Left forelimb (tissue), 1 donor: ENCODE data around the gene GPR37L1.
"Not testable (repeated sequence)": the region's sequence is repeated elsewhere in the genome, so short reads cannot be mapped to it uniquely, and the experiment has no call there.

Experiments used
- DNase-seq: peaks from one replicate; pipeline ENCODE4 v3.0.0-alpha.2; 2018; ENCODE audit warnings: low spot score

GPR37L1 gene

DNA sequence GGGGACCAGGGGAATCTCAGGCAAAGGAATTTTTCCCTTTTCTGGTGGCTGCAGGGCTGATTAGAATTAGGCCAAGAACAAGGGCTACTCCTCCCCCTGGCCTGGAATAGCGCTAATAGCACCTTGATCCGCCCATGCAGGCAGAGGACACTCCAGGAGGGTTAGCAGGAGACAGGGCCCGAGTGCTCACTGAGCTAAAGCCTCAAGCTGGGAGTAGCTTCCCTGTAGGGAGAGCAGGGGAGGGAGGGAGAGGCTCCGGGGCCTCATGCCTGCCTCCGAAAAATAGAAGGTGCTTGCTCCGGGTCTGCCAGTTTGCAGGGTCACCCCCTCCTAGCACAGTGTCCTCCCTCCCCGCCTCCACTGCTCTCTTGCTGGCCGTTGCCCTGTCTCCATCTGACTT, 33.9 kb downstream of the GPR37L1 start:
- no peak for DNase-seq

DNA sequence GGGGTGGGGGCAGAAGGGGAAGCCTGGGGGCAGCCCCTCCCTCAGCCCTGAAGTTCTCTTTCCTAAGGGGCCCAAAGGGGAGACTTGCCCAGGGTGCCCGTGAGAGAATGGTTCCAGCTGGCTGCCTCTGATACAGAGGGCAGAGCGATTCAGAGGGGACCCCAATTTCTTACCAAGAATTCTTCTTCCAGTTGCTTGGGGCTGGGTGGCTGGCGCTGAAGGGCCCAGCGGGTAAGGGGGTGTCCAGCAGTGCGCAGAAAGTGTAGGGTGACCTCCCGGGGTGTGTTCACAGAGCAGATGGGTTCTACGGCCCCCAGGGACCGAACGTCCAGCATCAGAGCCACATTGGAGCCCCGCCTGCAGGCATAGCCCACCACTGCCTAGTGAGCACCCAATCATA, 35.2 kb downstream of the GPR37L1 start:
- no peak for DNase-seq

DNA sequence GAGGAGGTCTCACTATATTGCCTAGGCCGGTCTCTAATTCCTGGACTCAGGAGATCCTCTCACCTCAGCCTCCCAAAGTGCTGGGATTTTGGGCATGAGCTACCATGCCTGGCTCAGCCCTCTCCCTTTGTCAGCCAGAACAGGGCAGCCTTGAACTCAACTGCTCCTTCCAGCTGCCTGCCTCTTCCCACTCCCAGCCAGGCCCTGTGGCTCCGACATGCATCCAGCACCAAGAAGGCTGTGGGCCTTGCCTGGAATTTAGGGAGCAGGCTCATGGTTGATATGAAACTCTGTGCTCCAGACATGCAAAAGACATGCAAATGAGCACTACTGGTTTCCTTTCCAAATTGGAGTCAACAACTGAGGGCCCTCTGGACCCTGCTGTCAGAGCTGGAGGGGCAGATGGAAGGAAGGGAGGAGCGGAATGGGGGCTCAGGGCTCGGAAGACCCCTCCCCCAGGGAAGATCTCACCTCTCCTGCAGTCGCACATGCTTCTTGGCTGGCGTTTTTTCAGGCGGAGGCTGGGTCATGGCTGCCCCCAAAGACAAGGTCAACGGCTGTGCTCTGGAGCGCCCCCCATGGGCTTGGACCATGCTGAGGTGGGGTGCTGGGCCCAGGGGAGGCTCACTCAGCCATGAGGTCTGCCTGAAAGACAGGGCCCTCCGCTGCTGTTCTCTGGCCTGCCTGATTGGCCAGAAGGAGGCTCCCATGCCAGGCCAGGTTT, 36.3 kb downstream of the GPR37L1 start:
- DNase-seq: no peak

DNA sequence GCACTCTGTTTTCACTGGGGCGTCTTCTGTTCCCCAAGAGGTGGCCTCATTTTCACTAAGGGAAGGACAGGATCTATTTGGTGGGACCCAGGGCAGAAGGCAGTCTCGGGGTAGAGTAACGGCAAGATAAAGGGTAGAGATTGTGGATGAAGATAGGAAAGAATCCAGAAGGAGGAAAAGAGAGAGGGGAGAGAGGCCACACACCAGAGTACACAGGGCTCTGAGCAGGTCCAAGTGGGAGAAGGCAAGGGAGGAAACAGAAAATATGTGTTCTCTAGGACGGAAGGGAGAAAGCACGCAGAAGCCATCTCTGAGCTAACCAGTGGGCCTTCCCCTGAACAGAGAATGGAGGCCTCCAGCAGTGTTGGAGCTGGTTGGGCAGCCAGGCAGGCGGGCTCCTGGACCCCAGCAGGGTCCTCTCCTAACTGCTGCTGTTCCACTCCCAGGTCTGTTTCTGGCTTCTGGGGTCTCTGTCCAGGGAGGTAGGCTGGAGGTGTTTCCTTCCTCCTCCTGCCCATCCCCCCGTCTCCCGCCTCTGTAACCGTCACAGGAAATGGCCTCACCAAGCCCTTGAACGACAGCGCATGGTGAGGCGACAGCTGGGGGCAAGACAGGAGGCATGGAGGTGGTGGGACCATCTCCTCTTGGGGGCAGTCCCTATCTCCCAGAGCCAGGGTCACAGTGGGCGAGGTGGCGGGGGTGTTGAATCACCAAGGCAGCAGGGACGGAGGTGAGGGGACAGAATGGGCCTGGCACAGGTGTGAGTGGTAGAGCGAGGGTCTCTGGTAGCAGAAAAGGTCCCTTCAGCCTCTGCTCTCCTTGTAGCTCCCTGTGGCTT, 37.0 kb downstream of the GPR37L1 start:
- DNase-seq: no peak

DNA sequence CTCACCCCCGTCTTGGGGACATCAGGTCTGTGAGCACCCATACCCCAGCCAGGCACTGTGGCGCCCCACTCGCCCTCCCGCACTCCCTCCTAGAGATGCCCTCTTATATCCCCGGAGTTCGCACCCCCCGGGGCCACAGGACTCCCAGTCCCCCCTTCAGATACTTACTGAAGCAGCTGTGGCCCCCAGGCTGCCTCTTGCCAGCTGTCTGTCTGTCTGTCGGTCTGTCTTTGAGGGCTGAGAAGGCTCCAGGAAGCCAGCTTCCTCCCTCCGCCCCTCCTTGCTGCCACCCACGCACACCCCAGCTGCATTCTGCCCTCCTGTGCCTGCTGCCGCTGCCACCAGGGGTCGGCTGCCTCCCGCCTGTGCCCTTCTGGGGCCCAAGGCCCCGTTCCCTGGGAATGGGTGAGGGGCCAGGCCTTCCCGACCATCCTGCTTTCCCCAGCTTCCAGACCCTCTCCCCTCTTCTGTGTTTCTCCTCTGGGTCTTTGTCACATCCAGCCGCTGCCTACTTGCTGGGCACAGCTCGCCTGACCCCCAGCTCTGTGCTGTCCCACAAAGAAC, 37.7 kb downstream of the GPR37L1 start, which contains the start of gene PTPN7:
Gene PTPN7, minus strand, starts transcription at position 226 of the 564 bp plus-strand sequence. CDS start 1,200 bp downstream, outside the sequence.
- no peak for DNase-seq

DNA sequence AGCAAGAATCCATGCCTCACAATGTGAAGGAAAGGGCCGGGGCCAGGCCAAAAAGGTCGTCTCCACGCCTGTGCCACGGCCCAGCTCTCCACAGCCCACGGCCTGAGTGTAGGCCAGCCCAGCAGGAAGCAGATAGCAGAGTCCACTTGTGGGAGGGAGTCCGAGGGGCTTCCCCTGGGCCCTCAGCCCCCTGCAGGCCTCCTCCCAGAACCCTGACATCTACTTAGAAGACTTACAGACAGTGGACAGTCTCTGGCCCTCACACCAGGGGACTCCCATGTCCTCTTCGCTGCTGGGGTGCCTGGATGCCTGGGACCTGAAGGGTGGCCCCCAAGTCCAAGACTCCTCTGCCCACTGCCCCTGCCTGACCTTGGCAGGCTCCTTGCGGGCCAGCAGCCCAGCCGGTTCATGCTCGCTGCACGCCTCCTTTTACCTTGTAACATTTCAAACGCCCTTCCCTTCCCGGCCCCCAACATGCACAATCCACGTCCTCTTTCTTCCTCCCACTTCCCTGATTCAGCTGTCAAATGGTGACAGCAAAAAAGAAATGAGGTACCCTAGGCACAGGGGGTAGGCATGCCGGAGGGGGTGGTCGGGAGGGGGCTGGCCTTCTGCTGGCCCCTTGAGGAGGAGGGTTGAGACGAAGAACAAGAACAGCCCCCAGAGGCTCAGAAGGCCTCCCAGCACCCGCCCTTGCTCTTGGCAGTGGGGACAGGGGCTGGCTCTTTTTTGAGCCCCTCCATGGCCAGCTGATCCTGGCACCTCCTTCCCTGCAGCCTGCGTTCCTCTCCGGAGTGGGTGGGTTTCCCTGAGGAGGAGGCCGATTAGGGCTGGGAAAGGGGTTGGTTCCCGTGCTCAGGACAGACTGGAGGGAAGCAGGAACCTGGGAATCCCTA, 38.7 kb downstream of the GPR37L1 start:
- DNase-seq: no peak

DNA sequence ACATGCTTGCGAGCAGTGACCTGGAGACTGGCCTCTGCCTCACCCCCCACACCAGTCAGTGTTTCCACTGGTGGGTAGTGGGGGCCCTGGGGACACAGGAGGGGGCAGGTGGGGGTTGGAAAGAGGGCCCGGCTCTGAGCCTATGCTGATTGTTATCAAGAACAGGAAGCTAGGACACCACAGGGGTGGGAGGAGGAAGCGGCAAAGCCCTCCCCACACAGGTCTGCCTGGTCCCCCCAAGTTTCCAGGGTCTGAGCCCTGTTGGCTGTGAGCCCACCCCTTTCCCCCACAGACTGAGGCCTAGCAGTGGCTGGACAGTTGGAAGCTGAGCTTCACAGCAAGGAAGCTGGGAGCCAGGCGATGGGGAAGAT, 39.3 kb downstream of the GPR37L1 start:
- no peak for DNase-seq

DNA sequence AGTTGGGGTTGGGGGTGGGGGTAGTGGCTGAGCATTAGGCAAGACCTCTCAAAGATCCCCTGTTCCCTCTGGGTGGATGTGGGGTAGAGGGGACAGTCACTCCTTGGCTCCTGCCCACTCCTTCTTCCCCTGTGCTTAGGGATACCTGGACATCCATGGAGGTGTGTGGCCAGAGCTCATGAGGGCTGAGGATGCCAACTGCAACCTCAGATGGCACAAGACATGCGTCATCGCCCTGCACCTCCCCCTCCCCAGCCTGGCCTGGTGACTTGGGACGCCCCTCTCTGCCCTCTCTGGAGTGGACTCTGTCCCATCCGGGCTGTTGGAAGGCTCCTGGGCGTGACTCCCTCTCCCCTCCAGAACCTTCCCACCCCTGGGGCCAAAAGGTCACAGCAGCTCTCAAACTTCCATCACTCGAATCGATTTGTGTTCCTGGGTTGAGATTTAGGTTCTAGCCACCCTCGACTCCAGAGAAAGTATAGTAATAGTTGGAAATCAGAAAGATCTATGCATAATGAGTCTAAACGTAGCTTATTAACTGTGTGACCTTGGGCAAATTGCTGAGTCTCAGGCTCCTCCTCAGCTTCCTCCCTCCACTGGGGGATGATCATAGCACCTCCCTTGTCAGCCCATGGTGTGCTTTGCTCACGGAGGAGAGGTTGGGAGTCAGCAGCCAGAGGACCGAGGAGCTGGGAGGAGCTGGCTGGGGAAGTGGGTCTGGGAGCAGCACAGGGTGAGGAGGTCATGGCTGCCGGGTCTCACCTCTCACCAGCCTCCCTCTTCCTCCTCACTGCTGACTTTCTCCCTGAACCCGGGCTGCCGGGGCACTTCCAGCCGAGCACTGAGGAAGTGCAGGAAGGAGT, 39.9 kb downstream of the GPR37L1 start:
- no peak for DNase-seq

DNA sequence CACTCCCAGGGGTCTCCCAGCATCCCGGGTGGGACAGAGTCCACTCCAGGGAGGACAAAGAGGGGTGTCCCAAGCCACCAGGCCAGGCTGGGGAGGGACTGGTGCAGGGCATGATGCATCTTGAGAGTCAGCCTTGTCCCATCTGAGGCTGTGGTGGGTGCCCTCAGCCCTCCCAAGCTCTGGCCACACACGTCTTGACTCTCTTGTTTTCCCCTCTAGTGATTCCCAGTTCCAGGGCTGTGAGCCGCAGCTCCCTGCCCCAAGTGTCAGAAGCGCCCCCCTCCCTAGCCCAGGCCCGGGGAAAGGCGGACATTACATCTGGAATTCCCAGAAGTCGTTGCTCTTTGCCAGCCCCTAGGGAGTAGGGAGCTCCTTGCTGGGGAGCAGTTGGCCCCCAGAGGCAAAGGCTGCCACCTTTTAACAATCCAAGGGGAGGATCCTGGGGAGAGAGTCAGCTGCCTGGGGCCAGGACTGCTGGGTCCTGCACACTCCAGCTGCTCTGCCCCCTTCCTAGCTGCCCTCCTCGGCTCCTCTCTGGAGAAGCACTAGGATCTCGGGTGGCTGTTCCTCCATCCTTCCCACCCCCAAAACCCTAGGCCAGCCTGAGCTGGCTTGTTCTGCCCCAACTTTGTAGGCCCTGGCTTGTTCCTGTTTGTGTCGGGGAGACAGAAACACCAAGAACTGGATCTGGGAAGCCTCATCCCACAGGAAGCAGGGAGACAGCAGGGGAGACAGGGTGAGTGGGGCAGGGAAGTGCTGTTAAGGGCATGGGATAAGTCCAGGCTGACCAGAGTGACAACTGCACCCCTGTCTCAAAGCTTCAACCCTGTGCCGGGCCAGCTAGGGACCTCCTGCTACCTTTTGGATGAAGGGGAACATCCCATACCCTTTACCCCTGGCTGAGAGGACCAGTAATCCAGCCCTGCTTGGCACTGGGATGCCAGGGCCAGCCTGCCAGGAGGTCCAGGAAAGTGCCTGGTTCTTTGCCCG, 40.9 kb downstream of the GPR37L1 start:
- no peak for DNase-seq

DNA sequence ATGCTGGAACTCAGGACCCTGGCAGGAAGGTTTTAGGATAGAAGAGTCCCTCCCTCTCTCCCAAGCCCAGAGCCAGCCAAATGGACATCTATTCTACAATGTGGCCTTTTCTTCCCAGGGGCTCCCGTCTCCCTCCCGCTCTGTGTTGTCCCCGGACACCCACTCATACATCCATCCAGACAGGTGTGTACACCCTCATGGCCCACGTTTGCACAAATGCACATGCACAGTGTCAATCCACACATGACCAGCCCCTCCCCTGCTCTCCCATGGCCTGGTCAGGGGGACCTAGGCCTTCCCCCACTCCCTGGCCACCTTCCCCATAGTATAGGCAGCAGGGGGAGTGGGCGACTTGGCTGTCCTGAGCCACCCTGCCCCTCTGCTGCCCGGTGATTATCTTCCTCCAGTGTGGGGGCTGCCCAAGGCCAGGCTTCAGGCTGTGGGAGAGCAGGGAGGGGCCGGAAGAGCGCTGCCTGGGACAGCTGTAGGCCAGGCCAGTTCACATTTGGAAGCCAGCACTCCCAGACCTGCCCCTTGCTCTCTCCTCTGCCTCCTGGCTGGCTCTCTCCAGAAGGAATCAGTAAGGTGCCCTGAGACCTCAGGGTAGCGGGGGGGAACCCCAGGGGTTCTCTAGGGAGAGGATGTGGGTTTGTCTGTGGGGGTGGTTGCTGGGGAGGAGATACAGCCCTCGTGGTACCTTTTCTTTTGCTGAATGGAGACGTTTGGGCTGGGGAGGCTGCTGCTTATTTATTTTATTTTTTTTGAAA, 41.7 kb downstream of the GPR37L1 start:
- no peak for DNase-seq

DNA sequence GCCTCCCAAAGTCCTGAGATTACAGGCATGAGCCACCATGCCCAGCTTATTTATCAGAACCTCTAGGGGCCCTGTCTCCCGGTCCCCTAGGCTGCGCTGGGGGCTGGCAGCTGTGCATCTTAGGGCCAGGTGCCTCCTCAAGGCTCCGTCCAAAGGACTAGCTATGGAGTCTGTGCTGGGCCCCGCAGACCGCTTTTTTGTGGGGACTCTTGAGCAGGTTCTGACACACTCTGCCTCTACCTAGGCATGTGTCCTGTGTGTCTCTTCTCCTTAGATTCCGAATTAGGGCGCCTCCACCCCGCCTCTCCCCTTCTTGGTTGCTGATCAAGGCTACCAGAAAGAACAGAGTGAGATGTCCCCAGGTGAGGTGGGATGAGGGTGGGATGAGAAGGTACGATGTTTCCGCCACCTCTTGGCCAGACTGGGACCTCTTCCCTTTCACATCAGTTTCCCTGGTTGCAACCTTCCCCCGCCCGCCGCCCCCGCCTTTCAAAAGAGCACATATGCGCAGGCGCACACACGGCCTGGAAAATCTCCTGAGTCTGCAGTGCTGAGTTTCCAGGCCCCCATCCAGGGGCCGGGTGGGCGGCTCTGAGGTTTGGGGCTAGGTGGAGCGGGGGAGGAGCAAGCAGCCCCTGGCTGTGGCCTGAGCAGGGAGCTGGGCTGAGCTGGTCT, 42.7 kb downstream of the GPR37L1 start:
- peak; percentile 88 for DNase-seq

DNA sequence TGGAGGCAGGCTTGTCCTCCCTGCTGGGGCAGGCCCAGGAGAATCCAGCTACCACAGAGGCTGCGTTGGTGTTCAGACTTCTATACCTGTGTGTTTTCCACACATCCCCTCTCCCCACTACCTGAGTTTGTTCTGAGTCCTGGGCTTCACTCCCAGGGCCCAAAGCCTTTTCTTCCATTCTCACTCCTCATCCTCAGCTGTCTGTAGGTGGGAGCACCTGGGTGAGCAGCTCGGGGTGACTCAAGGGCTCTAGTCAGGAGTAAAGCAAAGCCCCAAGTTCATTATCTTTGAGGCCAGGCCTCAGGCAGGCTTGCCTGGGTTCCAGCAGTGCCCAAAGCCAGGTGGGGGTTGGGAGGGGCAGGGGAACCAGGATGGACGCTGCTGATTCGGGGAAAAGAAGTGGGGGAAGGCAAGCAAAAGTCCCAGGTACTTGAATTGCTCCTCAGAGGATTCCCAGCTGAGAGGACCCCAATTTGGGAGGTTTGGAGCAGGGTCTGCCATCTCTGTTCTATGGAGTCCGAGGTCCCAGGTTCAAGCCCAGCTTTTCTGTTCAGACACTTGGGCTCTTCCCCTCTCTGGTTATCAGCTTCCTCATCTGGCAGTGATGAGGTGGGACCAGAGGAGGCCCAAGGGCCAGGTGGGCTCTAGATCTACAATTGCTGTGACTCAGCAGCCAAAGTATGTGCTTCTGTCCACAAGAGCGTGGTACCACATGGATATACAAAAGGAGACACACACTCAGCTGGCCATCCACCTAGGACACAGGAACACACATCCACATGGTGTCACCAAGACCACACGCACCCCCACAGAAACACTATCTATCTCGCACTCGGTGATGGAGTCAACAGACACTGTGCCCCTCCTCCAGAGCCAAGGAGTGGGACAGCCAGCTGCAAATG, 43.5 kb downstream of the GPR37L1 start:
- no peak for DNase-seq

DNA sequence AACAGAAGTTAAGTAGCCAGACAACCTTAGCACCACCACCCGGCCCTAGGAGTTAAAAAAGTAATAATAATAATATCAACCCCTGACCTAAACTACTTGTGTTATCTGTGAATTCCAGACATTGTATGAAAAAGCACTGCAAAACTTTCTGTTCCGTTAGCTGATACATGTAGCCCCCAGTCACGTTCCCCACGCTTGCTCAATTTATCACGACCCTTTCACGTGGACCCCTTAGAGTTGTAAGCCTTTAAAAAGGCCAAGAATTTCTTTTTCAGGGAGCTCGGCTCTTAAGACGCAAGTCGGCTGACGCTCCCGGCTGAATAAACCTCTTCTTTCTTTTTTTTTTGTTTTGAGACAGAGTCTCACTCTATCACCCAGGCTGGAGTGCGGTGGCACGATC, 44.3 kb downstream of the GPR37L1 start:
- not testable (repeated sequence) for DNase-seq

DNA sequence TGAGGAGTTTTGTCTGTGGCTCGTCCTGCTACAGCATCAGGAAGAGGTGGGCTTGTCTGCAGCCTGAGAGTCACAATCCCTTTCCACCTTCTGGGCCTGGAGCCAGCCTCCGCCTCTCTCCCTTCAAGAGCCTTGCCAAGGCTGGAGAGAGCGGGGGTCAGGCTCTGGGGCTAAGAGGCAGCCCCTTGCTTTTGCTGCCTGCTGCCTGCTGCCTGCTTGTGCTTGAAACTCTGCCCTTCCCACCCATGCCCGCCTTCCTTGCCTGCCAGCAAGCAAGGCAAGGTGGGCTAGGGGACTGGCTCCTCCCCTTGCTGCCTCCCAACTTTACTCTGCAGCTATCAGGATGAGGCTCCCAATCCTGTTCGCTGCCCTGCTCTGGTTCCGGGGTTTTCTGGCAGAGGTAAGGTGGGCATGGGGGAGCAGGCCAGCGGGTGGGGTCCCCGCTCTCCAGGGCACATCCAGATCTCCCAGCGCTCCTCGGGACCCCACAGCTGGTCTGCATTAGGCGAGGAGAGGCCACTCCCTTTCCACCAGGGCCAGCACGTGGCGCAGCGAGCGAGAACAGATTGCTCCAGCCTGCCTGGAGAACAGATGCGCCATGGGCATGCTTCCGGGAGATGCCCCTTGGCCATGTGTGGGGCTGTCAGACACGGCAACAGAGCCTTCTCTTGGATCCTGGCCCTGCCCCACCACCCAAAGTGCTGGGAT, 45.1 kb downstream of the GPR37L1 start:
- DNase-seq: peak; percentile 83

DNA sequence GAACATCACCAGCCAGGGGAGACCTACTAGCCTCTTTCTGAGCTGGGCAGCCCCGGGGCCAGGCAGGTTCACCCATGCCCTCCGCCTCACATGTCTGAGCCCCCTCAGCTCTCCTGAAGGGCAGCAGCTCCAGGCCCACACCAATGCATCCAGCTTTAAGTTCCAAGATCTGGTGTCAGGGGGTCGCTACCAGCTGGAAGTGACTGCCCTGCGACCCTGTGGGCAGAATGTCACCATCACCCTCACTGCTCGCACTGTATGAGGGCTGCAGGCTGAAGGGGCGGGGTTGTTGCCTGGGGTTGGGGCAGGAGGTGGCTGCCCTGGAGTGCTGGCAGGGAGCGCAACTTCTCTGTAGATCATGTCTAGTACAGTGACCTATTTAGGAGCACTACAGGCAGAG, 46.1 kb downstream of the GPR37L1 start:
- DNase-seq: no peak

DNA sequence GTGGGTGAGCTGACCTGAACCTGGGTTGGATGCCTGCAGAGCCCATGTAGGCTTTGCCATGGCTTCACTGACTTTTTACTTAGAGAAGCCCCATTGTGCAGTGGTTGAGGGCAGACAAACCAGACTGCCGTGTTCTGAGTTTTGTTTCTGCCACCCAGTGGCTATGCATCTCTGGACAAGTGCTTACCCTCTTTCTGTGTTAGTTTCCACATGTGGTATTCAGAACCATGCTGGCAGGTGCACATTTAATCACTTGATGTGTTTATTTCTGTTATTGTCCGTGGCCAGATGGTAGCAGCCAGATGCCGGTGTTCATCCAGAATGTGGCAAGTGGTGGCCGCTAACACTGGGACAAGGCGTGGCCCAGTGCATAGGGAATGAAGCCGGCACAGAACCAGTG, 48.0 kb downstream of the GPR37L1 start:
- no peak for DNase-seq
